Choroid plexus epithelial cell (primary cell): ENCODE results near the gene MLC1.

Experiments
- DNase-seq: peaks from one replicate; pipeline ENCODE4 v3.0.0-alpha.2; 2010; ENCODE audit warnings: low read depth
- H3K4me3 ChIP-seq: 2 replicates; pipeline ENCODE4 v1.5.1; 2011; ENCODE audit warnings: low read depth, mild to moderate bottlenecking, control low read depth, low read length, moderate library complexity
- CTCF ChIP-seq: conservative IDR thresholded peaks from 2 replicates; pipeline ENCODE4 v1.5.1; 2011; ENCODE audit warnings: low read depth, mild to moderate bottlenecking, control low read depth, inconsistent platforms, low read length, moderate library complexity

MLC1 gene

GRCh38 chr22:50062509-50063135, 22.6 kb downstream of the MLC1 start:
- no peak for DNase-seq
- no peak overlapping the region for H3K4me3 ChIP-seq
- TF ChIP-seq CTCF: no peak

DNA sequence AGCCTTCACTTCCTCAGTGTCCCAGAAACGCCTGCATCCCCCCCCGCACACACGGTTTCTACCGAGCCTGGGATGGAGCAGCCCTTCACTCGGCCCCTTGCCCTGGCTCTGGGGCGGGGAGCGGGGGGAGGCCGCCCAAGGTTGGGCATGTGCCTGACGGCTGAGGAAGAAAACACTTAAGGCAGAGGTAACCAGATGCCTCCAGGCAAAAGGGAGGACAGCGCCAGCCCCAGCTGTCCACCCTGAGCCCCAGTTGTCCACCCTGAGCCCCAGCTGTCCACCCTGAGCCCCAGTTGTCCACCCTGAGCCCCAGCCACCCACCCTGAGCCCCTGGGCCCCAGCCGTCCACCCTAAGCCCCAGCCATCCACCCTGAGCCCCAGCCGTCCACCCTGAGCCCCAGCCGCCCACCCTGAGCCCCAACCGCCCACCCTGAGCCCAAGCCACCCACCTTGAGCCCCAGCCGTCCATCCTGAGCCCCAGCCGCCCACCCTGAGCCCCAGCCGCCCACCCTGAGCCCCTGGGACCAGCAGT, 23.3 kb downstream of the MLC1 start:
- TF ChIP-seq CTCF: no peak
- DNase-seq: no peak

GRCh38 chr22:50061141-50061823, 23.9 kb downstream of the MLC1 start:
- no peak overlapping the region for H3K4me3 ChIP-seq
- no peak for TF ChIP-seq CTCF
- DNase-seq: no peak

More for the DNA sequence above, 23.3 kb downstream of the MLC1 start:
- no peak overlapping the region for H3K4me3 ChIP-seq

- no peak for TF ChIP-seq CTCF
- no peak overlapping the region for H3K4me3 ChIP-seq
- DNase-seq: no peak
Observed at GRCh38 chr22:50060441-50061140, 24.6 kb downstream of the MLC1 start.

- no peak overlapping the region for H3K4me3 ChIP-seq
- no peak for DNase-seq
- no peak for TF ChIP-seq CTCF
Observed at GRCh38 chr22:50059881-50060262, 25.4 kb downstream of the MLC1 start.

- peak; percentile 37 for DNase-seq
Observed at GRCh38 chr22:50058906-50059880, 26.0 kb downstream of the MLC1 start.

More at GRCh38 chr22:50058906-50059880, 26.0 kb downstream of the MLC1 start:
- TF ChIP-seq CTCF: peak; percentile 39
- no peak overlapping the region for H3K4me3 ChIP-seq
